Activated CD8-positive, alpha-beta memory T cell treated with anti-CD3 and anti-CD28 coated beads for 4 hours (primary cell): ENCODE results near the gene TRAPPC10.
A peak's percentile ranks its signal among the peaks of the same experiment; 100 is the strongest.

ENCODE experiments used
- DNase-seq, 2 donors: peaks; one replicate each; pipeline ENCODE4 v3.0.0-alpha.2; 2020; ENCODE audit warnings: low read depth in 2 of 2

Gene TRAPPC10

GRCh38 chr21:44005071-44005470 is 7.0 kb upstream of the TRAPPC10 start:
- DNase-seq, result no peak

- DNase-seq, result no peak
Measured at GRCh38 chr21:44005593-44005992, 6.5 kb upstream of the TRAPPC10 start.

- no peak for DNase-seq
Measured at GRCh38 chr21:44006017-44006619, 6.0 kb upstream of the TRAPPC10 start.

GRCh38 chr21:44006656-44007055 is 5.5 kb upstream of the TRAPPC10 start:
- no peak for DNase-seq

- no peak for DNase-seq
Measured at GRCh38 chr21:44010429-44010828, 1.7 kb upstream of the TRAPPC10 start.

GRCh38 chr21:44011123-44011522 is 986 bp upstream of the TRAPPC10 start:
- no peak for DNase-seq

- peak; percentile 63 to 68 for DNase-seq
Measured at GRCh38 chr21:44012474-44013379, 618 bp downstream of the TRAPPC10 start.

GRCh38 chr21:44013380-44014088 is 1.4 kb downstream of the TRAPPC10 start:
- no peak for DNase-seq

- no peak for DNase-seq
Measured at GRCh38 chr21:44017601-44018000, 5.5 kb downstream of the TRAPPC10 start.

- no peak for DNase-seq
Measured at GRCh38 chr21:44018127-44018526, 6.0 kb downstream of the TRAPPC10 start.

GRCh38 chr21:44018813-44019567 is 6.9 kb downstream of the TRAPPC10 start:
- no peak for DNase-seq

- DNase-seq, result no peak
Measured at GRCh38 chr21:44019568-44019958, 7.5 kb downstream of the TRAPPC10 start.

GRCh38 chr21:44020551-44020950 is 8.4 kb downstream of the TRAPPC10 start:
- DNase-seq, result no peak

GRCh38 chr21:44021064-44021463 is 9.0 kb downstream of the TRAPPC10 start:
- DNase-seq, result no peak

- no peak for DNase-seq
Measured at GRCh38 chr21:44024257-44024656, 12.1 kb downstream of the TRAPPC10 start.

- no peak for DNase-seq
Measured at GRCh38 chr21:44024887-44025353, 12.8 kb downstream of the TRAPPC10 start.

GRCh38 chr21:44027607-44028286 is 15.6 kb downstream of the TRAPPC10 start:
- DNase-seq, result no peak

GRCh38 chr21:44028287-44028659 is 16.2 kb downstream of the TRAPPC10 start:
- DNase-seq, result no peak

GRCh38 chr21:44029460-44030087 is 17.5 kb downstream of the TRAPPC10 start:
- DNase-seq, result no peak

- no peak for DNase-seq
Measured at GRCh38 chr21:44035244-44035643, 23.1 kb downstream of the TRAPPC10 start.

- DNase-seq, result no peak
Measured at GRCh38 chr21:44038063-44038462, 26.0 kb downstream of the TRAPPC10 start.
